HepG2 (cell line): ENCODE measurements around the gene EXOC3L2.

ENCODE experiments used
- ARNT2 ChIP-seq: sonication (generic); formaldehyde crosslinking; IDR thresholded peaks from 2 replicates; pipeline ENCODE4 v1.8.0; 2022; ENCODE audit warnings: mild to moderate bottlenecking, low read depth, missing genetic modification reagents, moderate library complexity
- BHLHE40 ChIP-seq: IDR thresholded peaks from 2 replicates; pipeline ENCODE4 v1.6.1; 2011; ENCODE audit warnings: low read length, improper control_type of control experiment
- CBX2 ChIP-seq, 2 experiments: fragments of 200-600 bp in 1 of 2; sonication (generic); formaldehyde crosslinking in 1 of 2; IDR thresholded peaks; 2 replicates each; pipeline versions ENCODE4 v1.7.0 to v1.8.1; 2018 to 2022; ENCODE audit warnings: low read depth in 2 of 2, low read length in 1 of 2, mild to moderate bottlenecking in 1 of 2, missing genetic modification reagents in 1 of 2
- CREM ChIP-seq, 2 experiments: sonication (generic) in 1 of 2; formaldehyde crosslinking in 1 of 2; IDR thresholded peaks; 2 replicates each; pipeline versions ENCODE4 v1.4.0 to v1.6.1; 2016 to 2020; ENCODE audit warnings: antibody characterized with exemption in 1 of 2, mild to moderate bottlenecking in 1 of 2, missing genetic modification reagents in 1 of 2
- CTCF ChIP-seq: sonication (generic); formaldehyde crosslinking; IDR thresholded peaks from 2 replicates; pipeline ENCODE4 v1.5.0; 2020; ENCODE audit warnings: mild to moderate bottlenecking, missing genetic modification reagents, moderate library complexity
- KDM1A ChIP-seq: IDR thresholded peaks from 2 replicates; pipeline ENCODE4 v1.6.1; 2016; ENCODE audit warnings: missing compliant biosample characterization
- ZFP36 ChIP-seq: fragments of 150-350 bp; IDR thresholded peaks from 2 replicates; pipeline ENCODE4 v1.6.1; 2018; ENCODE audit warnings: borderline replicate concordance, low read length, low read depth; ENCODE audit not compliant: partially characterized antibody
- ZKSCAN8 ChIP-seq: IDR thresholded peaks from 2 replicates; pipeline ENCODE4 v1.6.1; 2016; ENCODE audit warnings: borderline replicate concordance, missing genetic modification reagents, missing compliant biosample characterization
- ZNF510 ChIP-seq: sonication (generic); formaldehyde crosslinking; IDR thresholded peaks from 2 replicates; pipeline ENCODE4 v1.4.0; 2020; ENCODE audit warnings: low read depth, mild to moderate bottlenecking, missing genetic modification reagents
- ZZZ3 ChIP-seq: sonication (generic); formaldehyde crosslinking; IDR thresholded peaks from 2 replicates; pipeline ENCODE4 v1.4.0; 2020; ENCODE audit warnings: missing genetic modification reagents, mild to moderate bottlenecking, borderline replicate concordance
- TF ChIP-seq, protein P1 (sequence below): sonication (generic); formaldehyde crosslinking; conservative IDR thresholded peaks from 2 replicates; pipeline ENCODE4 v1.4.0; 2020; ENCODE audit warnings: missing genetic modification reagents
- TF ChIP-seq, protein P2 (sequence below): sonication (generic); formaldehyde crosslinking; IDR thresholded peaks from 2 replicates; pipeline ENCODE4 v1.4.0; 2020; ENCODE audit warnings: mild to moderate bottlenecking, missing genetic modification reagents, borderline replicate concordance

DNA sequence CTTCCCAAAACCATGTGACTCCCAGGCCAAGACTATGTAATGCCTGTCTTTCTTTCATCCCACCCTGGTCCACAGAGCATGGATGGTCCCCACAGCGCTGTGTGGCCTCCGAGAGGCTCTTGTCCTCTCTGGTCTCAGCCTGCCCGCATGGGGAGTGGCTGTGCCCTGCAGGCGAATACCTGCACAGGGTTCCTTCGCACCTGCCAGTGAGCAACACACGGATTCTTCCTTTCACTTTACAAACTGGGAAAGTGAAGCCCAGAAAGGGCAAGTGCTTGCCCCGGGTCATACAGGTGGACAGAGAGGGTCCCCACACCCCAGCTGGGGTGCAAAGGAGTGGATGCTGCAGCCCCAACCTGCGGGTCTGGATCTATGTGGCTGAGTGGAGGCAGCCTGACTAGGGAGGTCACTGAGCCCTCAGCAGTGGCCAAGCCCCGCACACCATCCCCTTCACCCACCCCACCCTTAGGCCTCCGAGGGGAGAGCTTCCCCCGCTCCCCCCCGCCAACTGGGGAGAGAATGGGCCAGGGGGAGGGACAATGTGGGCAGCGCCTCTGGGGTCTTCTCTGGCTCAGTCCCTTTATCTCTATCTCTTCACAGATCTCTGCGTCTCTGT is 5.1 kb upstream of the EXOC3L2 start:
- 0 out of 2 replicates have a peak, but pooled peaks have one; percentile 65 for TF ChIP-seq KDM1A (CRISPR knock-in tag)
- TF ChIP-seq, protein P1, sequence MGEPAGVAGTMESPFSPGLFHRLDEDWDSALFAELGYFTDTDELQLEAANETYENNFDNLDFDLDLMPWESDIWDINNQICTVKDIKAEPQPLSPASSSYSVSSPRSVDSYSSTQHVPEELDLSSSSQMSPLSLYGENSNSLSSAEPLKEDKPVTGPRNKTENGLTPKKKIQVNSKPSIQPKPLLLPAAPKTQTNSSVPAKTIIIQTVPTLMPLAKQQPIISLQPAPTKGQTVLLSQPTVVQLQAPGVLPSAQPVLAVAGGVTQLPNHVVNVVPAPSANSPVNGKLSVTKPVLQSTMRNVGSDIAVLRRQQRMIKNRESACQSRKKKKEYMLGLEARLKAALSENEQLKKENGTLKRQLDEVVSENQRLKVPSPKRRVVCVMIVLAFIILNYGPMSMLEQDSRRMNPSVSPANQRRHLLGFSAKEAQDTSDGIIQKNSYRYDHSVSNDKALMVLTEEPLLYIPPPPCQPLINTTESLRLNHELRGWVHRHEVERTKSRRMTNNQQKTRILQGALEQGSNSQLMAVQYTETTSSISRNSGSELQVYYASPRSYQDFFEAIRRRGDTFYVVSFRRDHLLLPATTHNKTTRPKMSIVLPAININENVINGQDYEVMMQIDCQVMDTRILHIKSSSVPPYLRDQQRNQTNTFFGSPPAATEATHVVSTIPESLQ (CRISPR knock-in tag) = no peak
- TF ChIP-seq CTCF = no peak
- TF ChIP-seq CREM (IDR thresholded peaks at IDR 0.05) = no peak
- no peak for TF ChIP-seq CREM (CRISPR knock-in tag; IDR thresholded peaks at IDR 0.05)
- TF ChIP-seq ZNF510 = no peak
- TF ChIP-seq ZKSCAN8 (CRISPR knock-in tag) = no peak
- TF ChIP-seq, protein P2, sequence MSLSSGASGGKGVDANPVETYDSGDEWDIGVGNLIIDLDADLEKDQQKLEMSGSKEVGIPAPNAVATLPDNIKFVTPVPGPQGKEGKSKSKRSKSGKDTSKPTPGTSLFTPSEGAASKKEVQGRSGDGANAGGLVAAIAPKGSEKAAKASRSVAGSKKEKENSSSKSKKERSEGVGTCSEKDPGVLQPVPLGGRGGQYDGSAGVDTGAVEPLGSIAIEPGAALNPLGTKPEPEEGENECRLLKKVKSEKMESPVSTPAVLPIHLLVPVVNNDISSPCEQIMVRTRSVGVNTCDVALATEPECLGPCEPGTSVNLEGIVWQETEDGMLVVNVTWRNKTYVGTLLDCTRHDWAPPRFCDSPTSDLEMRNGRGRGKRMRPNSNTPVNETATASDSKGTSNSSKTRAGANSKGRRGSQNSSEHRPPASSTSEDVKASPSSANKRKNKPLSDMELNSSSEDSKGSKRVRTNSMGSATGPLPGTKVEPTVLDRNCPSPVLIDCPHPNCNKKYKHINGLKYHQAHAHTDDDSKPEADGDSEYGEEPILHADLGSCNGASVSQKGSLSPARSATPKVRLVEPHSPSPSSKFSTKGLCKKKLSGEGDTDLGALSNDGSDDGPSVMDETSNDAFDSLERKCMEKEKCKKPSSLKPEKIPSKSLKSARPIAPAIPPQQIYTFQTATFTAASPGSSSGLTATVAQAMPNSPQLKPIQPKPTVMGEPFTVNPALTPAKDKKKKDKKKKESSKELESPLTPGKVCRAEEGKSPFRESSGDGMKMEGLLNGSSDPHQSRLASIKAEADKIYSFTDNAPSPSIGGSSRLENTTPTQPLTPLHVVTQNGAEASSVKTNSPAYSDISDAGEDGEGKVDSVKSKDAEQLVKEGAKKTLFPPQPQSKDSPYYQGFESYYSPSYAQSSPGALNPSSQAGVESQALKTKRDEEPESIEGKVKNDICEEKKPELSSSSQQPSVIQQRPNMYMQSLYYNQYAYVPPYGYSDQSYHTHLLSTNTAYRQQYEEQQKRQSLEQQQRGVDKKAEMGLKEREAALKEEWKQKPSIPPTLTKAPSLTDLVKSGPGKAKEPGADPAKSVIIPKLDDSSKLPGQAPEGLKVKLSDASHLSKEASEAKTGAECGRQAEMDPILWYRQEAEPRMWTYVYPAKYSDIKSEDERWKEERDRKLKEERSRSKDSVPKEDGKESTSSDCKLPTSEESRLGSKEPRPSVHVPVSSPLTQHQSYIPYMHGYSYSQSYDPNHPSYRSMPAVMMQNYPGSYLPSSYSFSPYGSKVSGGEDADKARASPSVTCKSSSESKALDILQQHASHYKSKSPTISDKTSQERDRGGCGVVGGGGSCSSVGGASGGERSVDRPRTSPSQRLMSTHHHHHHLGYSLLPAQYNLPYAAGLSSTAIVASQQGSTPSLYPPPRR (CRISPR knock-in tag) = no peak
- TF ChIP-seq BHLHE40 = no peak
- no peak for TF ChIP-seq ZZZ3 (CRISPR knock-in tag)
- TF ChIP-seq ARNT2 (CRISPR knock-in tag) = no peak
- TF ChIP-seq CBX2 (IDR thresholded peaks at IDR 0.05; ENCODE audit: low read depth, low read length) = no peak
- no peak for TF ChIP-seq CBX2 (CRISPR knock-in tag; IDR thresholded peaks at IDR 0.05; ENCODE audit: low read depth)
- TF ChIP-seq ZFP36 = no peak
